ENCODE results near the gene CDA.

CDA gene

GRCh38 chr1:20661207-20662109 is 72.6 kb downstream of the CDA start, which contains the start of gene DDOST:
Gene DDOST, minus strand, starts transcription at chr1:20661369. Its CDS starts 19 bp downstream, at chr1:20661350.
- Histone ChIP-seq H3K9me3 (ENCODE audit: control insufficient read depth in 1 of 2, low read length in 2 of 2) (no peaks in the 10 kb centered on the region), H3K4me1 (ENCODE audit: control insufficient read depth in 1 of 2, insufficient read depth in 2 of 2, low read length in 2 of 2) (peaks cover 19 to 23% of the 10 kb centered on the region in 2 donors), H3K27me3 (ENCODE audit: control insufficient read depth in 1 of 2, insufficient read depth in 2 of 2, low read length in 2 of 2) (no peaks in the 10 kb centered on the region), H3K4me3 (ENCODE audit: low read depth in 1 of 2, low read length in 2 of 2) (peak within 1 kb of the TSS; percentile 89 to 99), H3K27ac (ENCODE audit: low read depth, low read length) (peak within 1 kb of the TSS; percentile 52), H3K9ac (ENCODE audit: low read depth in 1 of 2, low read length in 2 of 2) (peak within 1 kb of the TSS; percentile 83 to 88), H3K36me3 (ENCODE audit: control insufficient read depth in 1 of 2, insufficient read depth in 2 of 2, low read length in 2 of 2) (peaks cover 1 to 19% of the 10 kb centered on the region in 2 donors)

- Histone ChIP-seq H3K9me3 (ENCODE audit: control insufficient read depth in 1 of 2, low read length in 2 of 2) (no peaks in the 10 kb centered on the region), H3K27ac (ENCODE audit: low read depth, low read length) (no peak overlapping the region), H3K9ac (ENCODE audit: low read depth in 1 of 2, low read length in 2 of 2) (peak overlapping the region; percentile 83 to 88)
These were observed 73.2 kb downstream of the CDA start for GRCh38 chr1:20662110-20662475.

GRCh38 chr1:20663365-20663764 is 74.5 kb downstream of the CDA start:
- no peak overlapping the region for H3K4me3 ChIP-seq (ENCODE audit: low read depth in 1 of 2, low read length in 2 of 2)
- no peak overlapping the region for H3K27ac ChIP-seq (ENCODE audit: low read depth, low read length)
- H3K9ac ChIP-seq (ENCODE audit: low read depth in 1 of 2, low read length in 2 of 2) = no peak overlapping the region
- H3K9me3 ChIP-seq (ENCODE audit: control insufficient read depth in 1 of 2, low read length in 2 of 2) = no peaks in the 10 kb centered on the region
- H3K36me3 ChIP-seq (ENCODE audit: control insufficient read depth in 1 of 2, insufficient read depth in 2 of 2, low read length in 2 of 2) = peaks cover 0 to 3% of the 10 kb centered on the region in 2 donors
- H3K4me1 ChIP-seq (ENCODE audit: control insufficient read depth in 1 of 2, insufficient read depth in 2 of 2, low read length in 2 of 2) = peaks cover 19 to 23% of the 10 kb centered on the region in 2 donors
- H3K27me3 ChIP-seq (ENCODE audit: control insufficient read depth in 1 of 2, insufficient read depth in 2 of 2, low read length in 2 of 2) = no peaks in the 10 kb centered on the region

More at GRCh38 chr1:20662110-20662475, 73.2 kb downstream of the CDA start:
- Histone ChIP-seq H3K4me3 (ENCODE audit: low read depth in 1 of 2, low read length in 2 of 2) (peak overlapping the region; percentile 89 to 99), H3K4me1 (ENCODE audit: control insufficient read depth in 1 of 2, insufficient read depth in 2 of 2, low read length in 2 of 2) (peaks cover 19 to 23% of the 10 kb centered on the region in 2 donors), H3K36me3 (ENCODE audit: control insufficient read depth in 1 of 2, insufficient read depth in 2 of 2, low read length in 2 of 2) (peaks cover 0 to 14% of the 10 kb centered on the region in 2 donors), H3K27me3 (ENCODE audit: control insufficient read depth in 1 of 2, insufficient read depth in 2 of 2, low read length in 2 of 2) (no peaks in the 10 kb centered on the region)

- Histone ChIP-seq H3K36me3 (ENCODE audit: control insufficient read depth in 1 of 2, insufficient read depth in 2 of 2, low read length in 2 of 2) (no peaks in the 10 kb centered on the region), H3K27me3 (ENCODE audit: control insufficient read depth in 1 of 2, insufficient read depth in 2 of 2, low read length in 2 of 2) (no peaks in the 10 kb centered on the region), H3K4me3 (ENCODE audit: low read depth in 1 of 2, low read length in 2 of 2) (no peak overlapping the region), H3K9me3 (ENCODE audit: control insufficient read depth in 1 of 2, low read length in 2 of 2) (no peaks in the 10 kb centered on the region), H3K4me1 (ENCODE audit: control insufficient read depth in 1 of 2, insufficient read depth in 2 of 2, low read length in 2 of 2) (peaks cover 19 to 23% of the 10 kb centered on the region in 2 donors), H3K27ac (ENCODE audit: low read depth, low read length) (no peak overlapping the region), H3K9ac (ENCODE audit: low read depth in 1 of 2, low read length in 2 of 2) (no peak overlapping the region)
These were observed 75.2 kb downstream of the CDA start for GRCh38 chr1:20663969-20664715.

GRCh38 chr1:20665726-20666125 is 76.8 kb downstream of the CDA start:
- H3K36me3 ChIP-seq (ENCODE audit: control insufficient read depth in 1 of 2, insufficient read depth in 2 of 2, low read length in 2 of 2) = no peaks in the 10 kb centered on the region
- no peaks in the 10 kb centered on the region for H3K27me3 ChIP-seq (ENCODE audit: control insufficient read depth in 1 of 2, insufficient read depth in 2 of 2, low read length in 2 of 2)

GRCh38 chr1:20666146-20666545 is 77.2 kb downstream of the CDA start:
- no peak overlapping the region for H3K27ac ChIP-seq (ENCODE audit: low read depth, low read length)

More at GRCh38 chr1:20665726-20666125, 76.8 kb downstream of the CDA start:
- Histone ChIP-seq H3K9ac (ENCODE audit: low read depth in 1 of 2, low read length in 2 of 2) (no peak overlapping the region), H3K4me3 (ENCODE audit: low read depth in 1 of 2, low read length in 2 of 2) (no peak overlapping the region), H3K9me3 (ENCODE audit: control insufficient read depth in 1 of 2, low read length in 2 of 2) (no peaks in the 10 kb centered on the region), H3K27ac (ENCODE audit: low read depth, low read length) (no peak overlapping the region), H3K4me1 (ENCODE audit: control insufficient read depth in 1 of 2, insufficient read depth in 2 of 2, low read length in 2 of 2) (peaks cover 6 to 8% of the 10 kb centered on the region in 2 donors)

GRCh38 chr1:20666804-20667203 is 77.9 kb downstream of the CDA start:
- Histone ChIP-seq H3K4me3 (ENCODE audit: low read depth in 1 of 2, low read length in 2 of 2) (no peak overlapping the region), H3K9ac (ENCODE audit: low read depth in 1 of 2, low read length in 2 of 2) (no peak overlapping the region), H3K36me3 (ENCODE audit: control insufficient read depth in 1 of 2, insufficient read depth in 2 of 2, low read length in 2 of 2) (no peaks in the 10 kb centered on the region), H3K27ac (ENCODE audit: low read depth, low read length) (no peak overlapping the region), H3K27me3 (ENCODE audit: control insufficient read depth in 1 of 2, insufficient read depth in 2 of 2, low read length in 2 of 2) (no peaks in the 10 kb centered on the region), H3K4me1 (ENCODE audit: control insufficient read depth in 1 of 2, insufficient read depth in 2 of 2, low read length in 2 of 2) (peaks cover 6 to 8% of the 10 kb centered on the region in 2 donors), H3K9me3 (ENCODE audit: control insufficient read depth in 1 of 2, low read length in 2 of 2) (no peaks in the 10 kb centered on the region)

More at GRCh38 chr1:20666146-20666545, 77.2 kb downstream of the CDA start:
- Histone ChIP-seq H3K4me1 (ENCODE audit: control insufficient read depth in 1 of 2, insufficient read depth in 2 of 2, low read length in 2 of 2) (peaks cover 6 to 8% of the 10 kb centered on the region in 2 donors), H3K36me3 (ENCODE audit: control insufficient read depth in 1 of 2, insufficient read depth in 2 of 2, low read length in 2 of 2) (no peaks in the 10 kb centered on the region), H3K9ac (ENCODE audit: low read depth in 1 of 2, low read length in 2 of 2) (no peak overlapping the region), H3K27me3 (ENCODE audit: control insufficient read depth in 1 of 2, insufficient read depth in 2 of 2, low read length in 2 of 2) (no peaks in the 10 kb centered on the region), H3K9me3 (ENCODE audit: control insufficient read depth in 1 of 2, low read length in 2 of 2) (no peaks in the 10 kb centered on the region), H3K4me3 (ENCODE audit: low read depth in 1 of 2, low read length in 2 of 2) (no peak overlapping the region)
